HL-60 (cell line): ENCODE data around the gene MIS18A.

Experiments used
- DNase-seq, 2 experiments: peaks; one replicate each; pipeline ENCODE4 v3.0.0-alpha.2; 2010 to 2020; ENCODE audit warnings: low read depth in 1 of 2, low spot score in 1 of 2
- H3K27ac ChIP-seq: fragments of 250-450 bp; sonication (Bioruptor Pico); replicated peaks from 2 replicates; pipeline ENCODE4 v1.5.1; 2020; ENCODE audit warnings: mild to moderate bottlenecking, moderate library complexity
- H3K27me3 ChIP-seq: fragments of 250-450 bp; sonication (Bioruptor Pico); 2 replicates; pipeline ENCODE4 v1.5.1; 2021; ENCODE audit warnings: mild to moderate bottlenecking, moderate library complexity; ENCODE audit not compliant: insufficient read depth, poor library complexity, severe bottlenecking
- H3K4me3 ChIP-seq: replicated peaks from 2 replicates; pipeline ENCODE4 v1.5.1; 2011; ENCODE audit warnings: mild to moderate bottlenecking, control low read depth, low read length; ENCODE audit not compliant: insufficient read depth
- GABPA ChIP-seq: IDR thresholded peaks from 2 replicates; pipeline ENCODE4 v1.6.1; 2012; ENCODE audit warnings: low read depth
- POLR2AphosphoS5 ChIP-seq: IDR thresholded peaks from 2 replicates; pipeline ENCODE4 v1.6.1; 2012; ENCODE audit warnings: low read depth
- SPI1 ChIP-seq: IDR thresholded peaks from 2 replicates; pipeline ENCODE4 v1.6.1; 2012; ENCODE audit warnings: low read depth, mild to moderate bottlenecking, borderline replicate concordance
- TF ChIP-seq, protein P1 (sequence below): IDR thresholded peaks from one replicate; pipeline ENCODE4 v1.5.1; 2011; ENCODE audit warnings: low read length, control low read depth, inconsistent platforms; ENCODE audit not compliant: insufficient read depth
- TF ChIP-seq, protein P2 (sequence below): IDR thresholded peaks from 2 replicates; pipeline ENCODE4 v1.6.1; 2012; ENCODE audit warnings: low read depth; ENCODE audit not compliant: insufficient replicate concordance

MIS18A gene

DNA sequence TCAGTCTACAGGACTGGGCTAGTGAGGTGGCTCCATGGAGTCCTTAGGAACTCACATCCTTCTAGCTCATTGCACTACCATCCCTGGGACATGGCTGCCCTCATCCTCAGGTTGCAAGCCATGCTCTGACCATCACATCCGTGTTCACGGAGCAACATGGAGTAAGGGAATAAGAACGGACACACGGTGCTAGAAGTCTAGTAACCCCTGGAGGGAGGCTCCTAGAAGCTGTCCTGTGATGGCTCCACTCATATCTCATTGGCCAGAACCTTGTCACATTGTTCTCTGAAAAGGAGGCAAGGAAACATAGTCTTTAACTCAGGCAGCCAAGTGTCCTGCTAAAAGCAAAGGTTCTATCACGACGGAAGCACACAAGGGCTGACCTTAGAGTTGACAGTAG lies 23.7 kb upstream of the MIS18A start:
- no peak overlapping the region for H3K27ac ChIP-seq
- DNase-seq = no peak
- no peaks in the 10 kb centered on the region for H3K27me3 ChIP-seq
- TF ChIP-seq, protein P1, sequence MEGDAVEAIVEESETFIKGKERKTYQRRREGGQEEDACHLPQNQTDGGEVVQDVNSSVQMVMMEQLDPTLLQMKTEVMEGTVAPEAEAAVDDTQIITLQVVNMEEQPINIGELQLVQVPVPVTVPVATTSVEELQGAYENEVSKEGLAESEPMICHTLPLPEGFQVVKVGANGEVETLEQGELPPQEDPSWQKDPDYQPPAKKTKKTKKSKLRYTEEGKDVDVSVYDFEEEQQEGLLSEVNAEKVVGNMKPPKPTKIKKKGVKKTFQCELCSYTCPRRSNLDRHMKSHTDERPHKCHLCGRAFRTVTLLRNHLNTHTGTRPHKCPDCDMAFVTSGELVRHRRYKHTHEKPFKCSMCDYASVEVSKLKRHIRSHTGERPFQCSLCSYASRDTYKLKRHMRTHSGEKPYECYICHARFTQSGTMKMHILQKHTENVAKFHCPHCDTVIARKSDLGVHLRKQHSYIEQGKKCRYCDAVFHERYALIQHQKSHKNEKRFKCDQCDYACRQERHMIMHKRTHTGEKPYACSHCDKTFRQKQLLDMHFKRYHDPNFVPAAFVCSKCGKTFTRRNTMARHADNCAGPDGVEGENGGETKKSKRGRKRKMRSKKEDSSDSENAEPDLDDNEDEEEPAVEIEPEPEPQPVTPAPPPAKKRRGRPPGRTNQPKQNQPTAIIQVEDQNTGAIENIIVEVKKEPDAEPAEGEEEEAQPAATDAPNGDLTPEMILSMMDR = no peak
- TF ChIP-seq POLR2AphosphoS5 (no peak), SPI1 (no peak), GABPA (no peak)
- TF ChIP-seq, protein P2, sequence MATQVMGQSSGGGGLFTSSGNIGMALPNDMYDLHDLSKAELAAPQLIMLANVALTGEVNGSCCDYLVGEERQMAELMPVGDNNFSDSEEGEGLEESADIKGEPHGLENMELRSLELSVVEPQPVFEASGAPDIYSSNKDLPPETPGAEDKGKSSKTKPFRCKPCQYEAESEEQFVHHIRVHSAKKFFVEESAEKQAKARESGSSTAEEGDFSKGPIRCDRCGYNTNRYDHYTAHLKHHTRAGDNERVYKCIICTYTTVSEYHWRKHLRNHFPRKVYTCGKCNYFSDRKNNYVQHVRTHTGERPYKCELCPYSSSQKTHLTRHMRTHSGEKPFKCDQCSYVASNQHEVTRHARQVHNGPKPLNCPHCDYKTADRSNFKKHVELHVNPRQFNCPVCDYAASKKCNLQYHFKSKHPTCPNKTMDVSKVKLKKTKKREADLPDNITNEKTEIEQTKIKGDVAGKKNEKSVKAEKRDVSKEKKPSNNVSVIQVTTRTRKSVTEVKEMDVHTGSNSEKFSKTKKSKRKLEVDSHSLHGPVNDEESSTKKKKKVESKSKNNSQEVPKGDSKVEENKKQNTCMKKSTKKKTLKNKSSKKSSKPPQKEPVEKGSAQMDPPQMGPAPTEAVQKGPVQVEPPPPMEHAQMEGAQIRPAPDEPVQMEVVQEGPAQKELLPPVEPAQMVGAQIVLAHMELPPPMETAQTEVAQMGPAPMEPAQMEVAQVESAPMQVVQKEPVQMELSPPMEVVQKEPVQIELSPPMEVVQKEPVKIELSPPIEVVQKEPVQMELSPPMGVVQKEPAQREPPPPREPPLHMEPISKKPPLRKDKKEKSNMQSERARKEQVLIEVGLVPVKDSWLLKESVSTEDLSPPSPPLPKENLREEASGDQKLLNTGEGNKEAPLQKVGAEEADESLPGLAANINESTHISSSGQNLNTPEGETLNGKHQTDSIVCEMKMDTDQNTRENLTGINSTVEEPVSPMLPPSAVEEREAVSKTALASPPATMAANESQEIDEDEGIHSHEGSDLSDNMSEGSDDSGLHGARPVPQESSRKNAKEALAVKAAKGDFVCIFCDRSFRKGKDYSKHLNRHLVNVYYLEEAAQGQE = no peak
- H3K4me3 ChIP-seq = no peak overlapping the region

DNA sequence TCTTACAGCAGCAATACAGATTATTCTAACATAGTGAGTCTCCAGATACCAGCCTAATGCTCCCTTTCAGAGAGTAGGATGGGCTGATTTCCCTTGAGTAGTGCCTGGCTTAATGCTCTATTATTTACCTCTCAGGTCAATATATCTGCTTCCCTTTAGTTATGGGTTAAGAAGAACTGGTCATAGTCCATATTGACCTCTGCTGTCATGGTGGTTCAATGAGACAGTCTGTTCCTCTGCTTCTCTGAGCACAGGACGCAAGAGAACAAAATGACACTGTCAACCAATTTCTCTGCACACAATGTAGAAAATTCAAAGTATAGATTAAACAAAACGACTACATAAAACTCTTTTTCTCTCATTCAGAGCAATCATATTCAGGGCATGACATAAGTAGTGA lies 22.7 kb upstream of the MIS18A start:
- no peaks in the 10 kb centered on the region for H3K27me3 ChIP-seq
- DNase-seq = no peak
- TF ChIP-seq SPI1 (no peak), POLR2AphosphoS5 (no peak), GABPA (no peak)
- H3K27ac ChIP-seq = no peak overlapping the region
- H3K4me3 ChIP-seq = no peak overlapping the region

DNA sequence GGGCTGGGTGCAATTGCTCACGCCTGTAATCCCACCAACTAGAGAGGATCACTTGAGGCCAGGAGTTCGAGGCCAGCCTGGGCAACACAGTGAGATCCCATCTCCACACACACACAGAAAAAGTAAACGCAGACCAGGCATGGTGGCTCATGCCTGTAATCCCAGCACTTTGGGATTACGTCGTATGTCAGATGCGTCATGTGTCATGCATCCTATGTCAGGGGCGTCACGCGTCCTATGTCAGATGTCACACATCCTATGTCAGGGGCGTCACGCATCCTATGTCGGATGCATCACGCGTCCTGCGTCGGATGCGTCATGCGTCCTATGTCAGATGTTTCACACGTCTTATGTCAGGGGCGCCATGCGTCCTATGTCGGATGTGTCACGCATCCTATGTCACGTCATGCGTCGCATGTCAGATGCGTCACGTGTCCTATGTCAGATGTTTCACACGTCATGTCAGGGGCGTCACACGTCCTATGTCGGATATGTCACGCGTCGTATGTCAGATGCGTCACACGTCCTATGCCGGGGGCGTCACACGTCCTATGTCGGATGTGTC lies 21.4 kb upstream of the MIS18A start:
- H3K4me3 ChIP-seq = no peak overlapping the region
- no peak for TF ChIP-seq SPI1
- TF ChIP-seq, protein P2 = no peak
- no peak for TF ChIP-seq GABPA
- TF ChIP-seq, protein P1 = no peak
- no peak for TF ChIP-seq POLR2AphosphoS5
- DNase-seq = no peak
- no peak overlapping the region for H3K27ac ChIP-seq
- no peaks in the 10 kb centered on the region for H3K27me3 ChIP-seq

DNA sequence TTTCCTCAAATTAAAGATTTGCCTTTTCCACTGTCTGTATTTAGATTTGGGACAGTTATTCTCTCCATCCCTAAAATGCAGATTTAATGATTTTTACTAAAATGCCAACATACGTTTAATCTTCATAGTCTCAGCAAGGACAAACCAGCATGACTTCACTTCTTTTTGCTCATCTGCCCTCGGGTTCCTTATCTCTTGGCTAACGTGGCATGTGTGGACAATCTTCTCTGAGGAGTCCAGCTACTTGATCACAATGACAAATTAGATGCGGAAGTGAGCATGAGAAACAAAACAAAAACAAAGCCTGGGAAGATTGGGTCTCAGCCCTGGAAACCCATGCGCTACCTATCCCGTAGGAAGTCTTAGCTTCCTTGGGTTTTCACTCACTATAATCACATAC lies 20.8 kb upstream of the MIS18A start:
- TF ChIP-seq GABPA (no peak), SPI1 (no peak), POLR2AphosphoS5 (no peak)
- TF ChIP-seq, protein P2 = no peak
- TF ChIP-seq, protein P1 = no peak
- Histone ChIP-seq H3K27ac (no peak overlapping the region), H3K4me3 (no peak overlapping the region), H3K27me3 (no peaks in the 10 kb centered on the region)
- DNase-seq = no peak
